ENCODE results near the gene SPTAN1. TPM values are rescaled to one million over a fixed set of nuclear protein-coding genes. Genes with fewer than 3 reads are reported as not detected.
A peak's percentile ranks its signal among the peaks of the same experiment; 100 is the strongest.

The SPTAN1 gene
- total RNA-seq, 1 donor from 2014 or later: 270 TPM

DNA sequence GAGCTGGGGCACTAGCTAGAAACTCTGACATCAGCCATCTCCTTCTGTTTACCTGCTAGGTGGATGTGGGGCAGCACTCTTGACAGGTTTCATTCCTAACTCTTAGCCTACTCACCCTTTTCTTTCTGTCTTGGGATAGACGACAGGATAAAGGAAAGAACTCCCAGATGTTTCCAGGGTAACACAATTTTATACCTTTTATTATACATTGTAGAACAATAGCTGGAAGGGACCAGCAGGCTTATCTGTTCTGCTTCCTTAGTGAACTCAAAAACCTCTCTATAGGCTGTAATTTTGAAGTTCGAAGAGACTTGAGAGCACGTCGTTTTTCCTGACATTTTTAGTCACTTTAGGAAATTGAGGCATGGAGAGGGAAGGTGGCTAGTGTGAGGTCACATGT, 13.2 kb downstream of the SPTAN1 start:
- Mint-ChIP-seq H3K27me3 (no peaks in the 10 kb centered on the region), H3K27ac (peak overlapping the region; percentile 22), H3K4me1 (ENCODE audit: unreplicated experiment) (peaks cover 4% of the 10 kb centered on the region), H3K9me3 (no peaks in the 10 kb centered on the region), H3K4me3 (no peak overlapping the region), H3K36me3 (peaks cover 30% of the 10 kb centered on the region)
- no peak for DNase-seq (ENCODE audit: extremely low spot score, unreplicated experiment)
- TF ChIP-seq, protein P1, sequence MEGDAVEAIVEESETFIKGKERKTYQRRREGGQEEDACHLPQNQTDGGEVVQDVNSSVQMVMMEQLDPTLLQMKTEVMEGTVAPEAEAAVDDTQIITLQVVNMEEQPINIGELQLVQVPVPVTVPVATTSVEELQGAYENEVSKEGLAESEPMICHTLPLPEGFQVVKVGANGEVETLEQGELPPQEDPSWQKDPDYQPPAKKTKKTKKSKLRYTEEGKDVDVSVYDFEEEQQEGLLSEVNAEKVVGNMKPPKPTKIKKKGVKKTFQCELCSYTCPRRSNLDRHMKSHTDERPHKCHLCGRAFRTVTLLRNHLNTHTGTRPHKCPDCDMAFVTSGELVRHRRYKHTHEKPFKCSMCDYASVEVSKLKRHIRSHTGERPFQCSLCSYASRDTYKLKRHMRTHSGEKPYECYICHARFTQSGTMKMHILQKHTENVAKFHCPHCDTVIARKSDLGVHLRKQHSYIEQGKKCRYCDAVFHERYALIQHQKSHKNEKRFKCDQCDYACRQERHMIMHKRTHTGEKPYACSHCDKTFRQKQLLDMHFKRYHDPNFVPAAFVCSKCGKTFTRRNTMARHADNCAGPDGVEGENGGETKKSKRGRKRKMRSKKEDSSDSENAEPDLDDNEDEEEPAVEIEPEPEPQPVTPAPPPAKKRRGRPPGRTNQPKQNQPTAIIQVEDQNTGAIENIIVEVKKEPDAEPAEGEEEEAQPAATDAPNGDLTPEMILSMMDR (conservative IDR thresholded peaks at IDR 0.05): no peak

DNA sequence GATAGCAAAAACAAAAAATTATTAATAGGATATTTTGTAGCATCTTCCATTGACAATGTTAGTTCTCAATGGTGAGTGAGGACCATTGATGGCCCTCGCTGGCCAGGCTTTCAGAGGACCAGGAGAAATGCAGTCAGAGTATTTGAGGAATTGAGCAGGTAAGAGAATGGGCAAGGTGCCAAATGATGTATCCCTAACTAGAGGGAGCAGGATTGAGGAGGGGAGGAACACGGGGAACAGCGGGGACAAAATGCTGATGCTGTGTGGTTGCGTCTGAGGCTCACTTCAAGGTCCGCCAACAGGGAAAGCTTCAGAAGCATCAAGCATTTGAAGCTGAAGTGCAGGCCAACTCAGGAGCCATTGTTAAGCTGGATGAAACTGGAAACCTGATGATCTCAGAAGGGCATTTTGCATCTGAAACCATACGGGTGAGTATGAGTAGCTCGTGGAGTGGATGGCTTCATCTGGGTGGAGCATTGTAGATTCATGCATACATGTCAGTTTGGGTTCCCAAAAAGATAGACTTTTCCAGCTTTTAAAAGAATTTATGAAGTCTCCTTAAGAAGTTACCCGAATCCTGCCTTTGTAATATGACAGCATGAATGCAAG, 16.2 kb downstream of the SPTAN1 start:
- no peak for DNase-seq (ENCODE audit: extremely low spot score, unreplicated experiment)
- TF ChIP-seq, protein P1 (conservative IDR thresholded peaks at IDR 0.05): no peak
- peak overlapping the region; percentile 63 for H3K27ac Mint-ChIP-seq
- no peaks in the 10 kb centered on the region for H3K4me1 Mint-ChIP-seq (ENCODE audit: unreplicated experiment)
- no peak overlapping the region for H3K4me3 Mint-ChIP-seq
- H3K9me3 Mint-ChIP-seq: no peaks in the 10 kb centered on the region
- H3K27me3 Mint-ChIP-seq: no peaks in the 10 kb centered on the region
- peaks cover 25% of the 10 kb centered on the region for H3K36me3 Mint-ChIP-seq

DNA sequence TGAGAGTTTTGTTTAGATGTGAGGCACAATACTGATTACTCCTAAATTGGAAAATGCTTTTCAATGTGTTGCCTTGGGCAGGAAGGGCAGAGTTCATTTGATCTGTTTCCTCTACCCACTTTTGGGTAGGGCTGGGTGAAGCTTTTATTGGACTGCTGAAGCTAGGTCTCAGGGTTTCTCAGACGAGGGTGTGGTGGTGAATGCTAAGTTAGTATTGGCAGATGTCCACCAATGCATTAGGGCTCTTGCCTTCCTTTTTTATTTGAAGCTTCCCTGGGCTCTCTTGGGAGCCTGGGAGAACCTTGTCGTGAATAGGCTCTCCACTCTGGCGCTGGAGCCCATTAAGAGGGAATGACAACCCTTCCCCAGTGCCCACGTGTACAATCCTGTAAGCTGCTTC, 23.1 kb downstream of the SPTAN1 start:
- H3K27ac Mint-ChIP-seq: no peak overlapping the region
- DNase-seq (ENCODE audit: extremely low spot score, unreplicated experiment): no peak
- TF ChIP-seq, protein P1 (conservative IDR thresholded peaks at IDR 0.05): no peak
- no peaks in the 10 kb centered on the region for H3K4me1 Mint-ChIP-seq (ENCODE audit: unreplicated experiment)
- H3K4me3 Mint-ChIP-seq: no peak overlapping the region
- H3K27me3 Mint-ChIP-seq: no peaks in the 10 kb centered on the region
- peaks cover 30% of the 10 kb centered on the region for H3K36me3 Mint-ChIP-seq
- no peaks in the 10 kb centered on the region for H3K9me3 Mint-ChIP-seq

DNA sequence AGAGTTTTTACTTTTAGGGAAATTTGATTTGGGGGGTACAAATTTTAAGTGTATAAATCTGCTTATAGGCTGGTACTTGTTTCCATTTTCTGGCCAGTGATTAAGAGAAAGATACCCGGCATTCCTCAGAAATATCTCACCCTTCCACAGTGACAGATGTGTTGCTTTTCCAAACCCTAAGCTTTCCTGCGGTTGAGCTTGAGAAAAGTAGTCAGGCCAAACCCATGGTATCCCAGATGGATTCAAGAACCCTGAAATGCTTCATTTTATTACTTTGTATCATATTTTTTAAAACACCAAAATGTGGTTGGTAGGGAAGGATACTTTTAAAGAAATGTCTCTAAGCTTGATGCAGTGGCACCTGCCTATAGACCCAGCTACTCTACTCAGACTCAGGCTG, 23.5 kb downstream of the SPTAN1 start:
- H3K27me3 Mint-ChIP-seq: no peaks in the 10 kb centered on the region
- no peak overlapping the region for H3K4me3 Mint-ChIP-seq
- TF ChIP-seq, protein P1 (conservative IDR thresholded peaks at IDR 0.05): no peak
- no peak for DNase-seq (ENCODE audit: extremely low spot score, unreplicated experiment)
- H3K36me3 Mint-ChIP-seq: peaks cover 30% of the 10 kb centered on the region
- H3K9me3 Mint-ChIP-seq: no peaks in the 10 kb centered on the region
- H3K27ac Mint-ChIP-seq: no peak overlapping the region
- H3K4me1 Mint-ChIP-seq (ENCODE audit: unreplicated experiment): no peaks in the 10 kb centered on the region

DNA sequence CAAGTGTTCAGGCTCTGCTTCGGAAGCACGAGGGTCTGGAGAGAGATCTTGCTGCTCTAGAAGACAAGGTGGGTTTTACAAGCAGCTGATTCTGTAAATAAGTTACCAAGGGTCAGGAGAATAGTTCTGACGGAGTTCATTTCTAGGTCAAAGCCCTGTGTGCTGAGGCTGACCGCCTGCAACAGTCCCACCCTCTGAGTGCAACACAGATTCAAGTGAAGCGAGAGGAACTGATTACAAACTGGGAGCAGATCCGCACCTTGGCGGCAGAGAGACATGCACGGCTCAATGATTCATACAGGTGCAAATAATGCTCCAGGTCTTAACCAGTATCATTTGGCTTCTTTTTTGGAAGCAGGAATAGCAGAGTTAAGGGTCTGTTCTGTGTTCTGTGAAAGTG, 24.8 kb downstream of the SPTAN1 start:
- TF ChIP-seq, protein P1 (conservative IDR thresholded peaks at IDR 0.05): no peak
- no peak for DNase-seq (ENCODE audit: extremely low spot score, unreplicated experiment)
- H3K27ac Mint-ChIP-seq: peak overlapping the region; percentile 41

DNA sequence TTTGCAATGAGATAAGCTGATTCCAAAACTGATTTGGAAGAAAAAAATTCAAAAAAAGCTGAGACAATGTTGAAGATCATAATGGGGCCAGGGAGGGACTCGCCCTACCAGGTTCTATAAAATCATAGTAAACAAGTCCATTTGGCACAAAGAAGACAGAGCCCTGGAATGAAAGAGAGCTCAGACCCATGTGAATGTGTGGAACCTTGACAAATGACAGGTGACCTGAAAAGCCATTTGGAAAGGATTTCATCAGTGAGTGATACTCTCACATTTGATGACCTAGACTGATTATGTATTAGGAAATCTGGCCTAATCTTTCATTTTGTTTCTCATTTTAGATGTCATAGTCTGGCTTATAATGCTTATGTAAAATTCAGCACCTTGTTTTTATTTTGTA, 26.8 kb downstream of the SPTAN1 start:
- no peaks in the 10 kb centered on the region for H3K9me3 Mint-ChIP-seq
- H3K27me3 Mint-ChIP-seq: no peaks in the 10 kb centered on the region
- peaks cover 40% of the 10 kb centered on the region for H3K36me3 Mint-ChIP-seq
- DNase-seq (ENCODE audit: extremely low spot score, unreplicated experiment): no peak
- TF ChIP-seq, protein P1 (conservative IDR thresholded peaks at IDR 0.05): no peak
- no peaks in the 10 kb centered on the region for H3K4me1 Mint-ChIP-seq (ENCODE audit: unreplicated experiment)
- no peak overlapping the region for H3K27ac Mint-ChIP-seq
- no peak overlapping the region for H3K4me3 Mint-ChIP-seq

More for the DNA sequence above, 24.8 kb downstream of the SPTAN1 start:
- no peaks in the 10 kb centered on the region for H3K27me3 Mint-ChIP-seq
- H3K4me1 Mint-ChIP-seq (ENCODE audit: unreplicated experiment): no peaks in the 10 kb centered on the region
- no peaks in the 10 kb centered on the region for H3K9me3 Mint-ChIP-seq
- no peak overlapping the region for H3K4me3 Mint-ChIP-seq
- H3K36me3 Mint-ChIP-seq: peaks cover 31% of the 10 kb centered on the region

Measured in type B pancreatic cell (in vitro differentiated cells).